ENCODE results near the gene PDE6G. TPM values are rescaled to one million over a fixed set of nuclear protein-coding genes. Genes with fewer than 3 reads are reported as not detected.

PDE6G gene
- total RNA-seq, 2 donors from 2014 or later: not detected

GRCh38 chr17:81695801-81696200, 39.5 kb upstream of the PDE6G start:
- 85 to 90% methylated on average over 11 to 22 of the region's 22 CpGs for WGBS, 2 donors
- ATAC-seq: no peak
- intact Hi-C loops (cut with DNase I): loop anchor here (10.0 kb wide), 1 partner anchor 421 kb away; no protein-coding TSS in a partner anchor
- no peaks in the 10 kb centered on the region for H3K27me3 ChIP-seq
- H3K27ac ChIP-seq: no peak overlapping the region
- peaks cover 9 to 48% of the 10 kb centered on the region in 2 donors for H3K36me3 ChIP-seq (replicated peaks in 1 of 2; ENCODE audit: insufficient read depth in 1 of 2, low read depth in 2 of 2)
- no peak for DNase-seq
- H3K9me3 ChIP-seq: no peaks in the 10 kb centered on the region
- peaks cover 4% of the 10 kb centered on the region for H3K4me1 ChIP-seq
- no peak for TF ChIP-seq POLR2A (IDR thresholded peaks at IDR 0.05)
- TF ChIP-seq CTCF (IDR thresholded peaks at IDR 0.05): no peak
- no peak overlapping the region for H3K4me3 ChIP-seq

GRCh38 chr17:81695211-81695610, 38.9 kb upstream of the PDE6G start:
- Histone ChIP-seq H3K27me3 (no peaks in the 10 kb centered on the region), H3K4me1 (no peaks in the 10 kb centered on the region), H3K9me3 (no peaks in the 10 kb centered on the region), H3K36me3 (replicated peaks in 1 of 2; ENCODE audit: insufficient read depth in 1 of 2, low read depth in 2 of 2) (peaks cover 9 to 49% of the 10 kb centered on the region in 2 donors), H3K4me3 (no peak overlapping the region), H3K27ac (no peak overlapping the region)
- TF ChIP-seq CTCF (IDR thresholded peaks at IDR 0.05) (no peak), POLR2A (IDR thresholded peaks at IDR 0.05) (no peak)
- intact Hi-C loops (cut with DNase I): loop anchor here (10.0 kb wide), 1 partner anchor 420 kb away; no protein-coding TSS in a partner anchor
- DNase-seq (no peak), ATAC-seq (no peak)
- 40 to 95% methylated on average over 1 to 6 of the region's 6 CpGs for WGBS, 2 donors

- DNase-seq (no peak), ATAC-seq (no peak)
- WGBS, 2 donors: 89 to 92% methylated on average over 9 to 18 of the region's 19 CpGs
- Histone ChIP-seq H3K27me3 (no peaks in the 10 kb centered on the region), H3K27ac (no peak overlapping the region), H3K4me3 (no peak overlapping the region), H3K36me3 (replicated peaks in 1 of 2; ENCODE audit: insufficient read depth in 1 of 2, low read depth in 2 of 2) (peaks cover 9 to 49% of the 10 kb centered on the region in 2 donors), H3K9me3 (no peaks in the 10 kb centered on the region), H3K4me1 (no peaks in the 10 kb centered on the region)
- TF ChIP-seq CTCF (IDR thresholded peaks at IDR 0.05) (no peak), POLR2A (IDR thresholded peaks at IDR 0.05) (no peak)
- intact Hi-C loops (cut with DNase I): loop anchor here (10.0 kb wide), 1 partner anchor 420 kb away; no protein-coding TSS in a partner anchor
Observed at GRCh38 chr17:81694810-81695209, 38.5 kb upstream of the PDE6G start.

- DNase-seq: no peak
- peaks cover 9 to 51% of the 10 kb centered on the region in 2 donors for H3K36me3 ChIP-seq (replicated peaks in 1 of 2; ENCODE audit: insufficient read depth in 1 of 2, low read depth in 2 of 2)
Observed at GRCh38 chr17:81693509-81694210, 37.3 kb upstream of the PDE6G start.

More at GRCh38 chr17:81693509-81694210, 37.3 kb upstream of the PDE6G start:
- H3K9me3 ChIP-seq: no peaks in the 10 kb centered on the region
- no peak overlapping the region for H3K27ac ChIP-seq
- H3K27me3 ChIP-seq: no peaks in the 10 kb centered on the region
- no peaks in the 10 kb centered on the region for H3K4me1 ChIP-seq
- no peak for ATAC-seq
- intact Hi-C loops (cut with DNase I): loop anchor here (10.0 kb wide), 1 partner anchor 419 kb away; no protein-coding TSS in a partner anchor
- H3K4me3 ChIP-seq: no peak overlapping the region
- WGBS, 2 donors: 87 to 90% methylated on average over 7 to 24 of the region's 35 CpGs
- no peak for TF ChIP-seq POLR2A (IDR thresholded peaks at IDR 0.05)
- TF ChIP-seq CTCF (IDR thresholded peaks at IDR 0.05): no peak

Data from body of pancreas (tissue), 4 donors.